A549 (cell line): Measurements from ENCODE around the gene ITGB7.

Experiments
- CBX2 ChIP-seq: fragments of 200-600 bp; sonication (generic); IDR thresholded peaks from 2 replicates; pipeline ENCODE4 v1.6.1; 2016; ENCODE audit warnings: low read depth, mild to moderate bottlenecking, borderline replicate concordance
- CHD2 ChIP-seq: fragments of 150-350 bp; IDR thresholded peaks from 2 replicates; pipeline ENCODE4 v1.6.1; 2014; ENCODE audit warnings: low read length; ENCODE audit not compliant: partially characterized antibody
- ELK1 ChIP-seq: fragments of 150-350 bp; IDR thresholded peaks from 2 replicates; pipeline ENCODE4 v1.6.1; 2014; ENCODE audit warnings: low read depth, mild to moderate bottlenecking, low read length
- HDAC2 ChIP-seq: fragments of 200-600 bp; sonication (generic); IDR thresholded peaks from 2 replicates; pipeline ENCODE4 v1.6.1; 2016
- MAZ ChIP-seq: fragments of 150-350 bp; IDR thresholded peaks from 2 replicates; pipeline ENCODE4 v1.6.1; 2014; ENCODE audit warnings: antibody characterized with exemption, low read depth, low read length, borderline replicate concordance
- POLR2A ChIP-seq: IDR thresholded peaks from 2 replicates; pipeline ENCODE4 v1.6.1; 2012; ENCODE audit warnings: mild to moderate bottlenecking, low read length
- POLR2AphosphoS2 ChIP-seq: conservative IDR thresholded peaks from 2 replicates; pipeline ENCODE4 v1.6.1; 2012; ENCODE audit warnings: low read length, improper control_type of control experiment, inconsistent platforms
- ZFP36 ChIP-seq: fragments of 450-650 bp; IDR thresholded peaks from 2 replicates; pipeline ENCODE4 v1.6.1; 2014; ENCODE audit warnings: borderline replicate concordance; ENCODE audit not compliant: partially characterized antibody
- TF ChIP-seq, protein P1 (sequence below): fragments of >200 bp; sonication (Bioruptor Twin); formaldehyde crosslinking; IDR thresholded peaks from 3 replicates; pipeline ENCODE4 v1.5.1; 2016
- TF ChIP-seq, protein P2 (sequence below): fragments of 450-650 bp; IDR thresholded peaks from 2 replicates; pipeline ENCODE4 v1.6.1; 2014; ENCODE audit warnings: antibody characterized with exemption

GRCh38 chr12:53231921-53232645, 25.0 kb upstream of the ITGB7 start, which contains the start of gene RARG:
- TF ChIP-seq ZFP36 (no peak), ELK1 (no peak), POLR2A (peak; percentile 19; the same call in 1 of the 2 replicates), CHD2 (no peak), HDAC2 (no peak), CBX2 (no peak), MAZ (no peak), POLR2AphosphoS2 (no peak)
- TF ChIP-seq, protein P1, sequence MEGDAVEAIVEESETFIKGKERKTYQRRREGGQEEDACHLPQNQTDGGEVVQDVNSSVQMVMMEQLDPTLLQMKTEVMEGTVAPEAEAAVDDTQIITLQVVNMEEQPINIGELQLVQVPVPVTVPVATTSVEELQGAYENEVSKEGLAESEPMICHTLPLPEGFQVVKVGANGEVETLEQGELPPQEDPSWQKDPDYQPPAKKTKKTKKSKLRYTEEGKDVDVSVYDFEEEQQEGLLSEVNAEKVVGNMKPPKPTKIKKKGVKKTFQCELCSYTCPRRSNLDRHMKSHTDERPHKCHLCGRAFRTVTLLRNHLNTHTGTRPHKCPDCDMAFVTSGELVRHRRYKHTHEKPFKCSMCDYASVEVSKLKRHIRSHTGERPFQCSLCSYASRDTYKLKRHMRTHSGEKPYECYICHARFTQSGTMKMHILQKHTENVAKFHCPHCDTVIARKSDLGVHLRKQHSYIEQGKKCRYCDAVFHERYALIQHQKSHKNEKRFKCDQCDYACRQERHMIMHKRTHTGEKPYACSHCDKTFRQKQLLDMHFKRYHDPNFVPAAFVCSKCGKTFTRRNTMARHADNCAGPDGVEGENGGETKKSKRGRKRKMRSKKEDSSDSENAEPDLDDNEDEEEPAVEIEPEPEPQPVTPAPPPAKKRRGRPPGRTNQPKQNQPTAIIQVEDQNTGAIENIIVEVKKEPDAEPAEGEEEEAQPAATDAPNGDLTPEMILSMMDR, result no peak
- TF ChIP-seq, protein P2, sequence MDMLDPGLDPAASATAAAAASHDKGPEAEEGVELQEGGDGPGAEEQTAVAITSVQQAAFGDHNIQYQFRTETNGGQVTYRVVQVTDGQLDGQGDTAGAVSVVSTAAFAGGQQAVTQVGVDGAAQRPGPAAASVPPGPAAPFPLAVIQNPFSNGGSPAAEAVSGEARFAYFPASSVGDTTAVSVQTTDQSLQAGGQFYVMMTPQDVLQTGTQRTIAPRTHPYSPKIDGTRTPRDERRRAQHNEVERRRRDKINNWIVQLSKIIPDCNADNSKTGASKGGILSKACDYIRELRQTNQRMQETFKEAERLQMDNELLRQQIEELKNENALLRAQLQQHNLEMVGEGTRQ, result peak; percentile 66
